GM19467 (cell line): ENCODE measurements around the gene GNAQ.
"Not testable (repeated sequence)": the region's sequence is repeated elsewhere in the genome, so short reads cannot be mapped to it uniquely, and the experiment has no call there.

Experiments used
- ATAC-seq: cut with Tn5 transposase; IDR thresholded peaks from one replicate; pipeline ENCODE4 v1.9.1; 2021; ENCODE audit warnings: mild to moderate bottlenecking, moderate library complexity; ENCODE audit not compliant: unreplicated experiment

Gene GNAQ

GRCh38 chr9:77750981-77751340 lies 280.6 kb downstream of the GNAQ start:
- ATAC-seq = no peak

GRCh38 chr9:77750284-77750683 lies 281.3 kb downstream of the GNAQ start:
- ATAC-seq = no peak

GRCh38 chr9:77748214-77748772 lies 283.3 kb downstream of the GNAQ start:
- no peak for ATAC-seq

GRCh38 chr9:77747163-77747562 lies 284.4 kb downstream of the GNAQ start:
- no peak for ATAC-seq

GRCh38 chr9:77744841-77745430 lies 286.7 kb downstream of the GNAQ start:
- no peak for ATAC-seq

- ATAC-seq = no peak
These were observed 288.2 kb downstream of the GNAQ start for GRCh38 chr9:77743386-77743785.

GRCh38 chr9:77738932-77739331 lies 292.7 kb downstream of the GNAQ start:
- ATAC-seq = no peak

- ATAC-seq = no peak
These were observed 296.1 kb downstream of the GNAQ start for GRCh38 chr9:77735494-77735893.

- ATAC-seq = no peak
These were observed 299.7 kb downstream of the GNAQ start for GRCh38 chr9:77731930-77732329.

GRCh38 chr9:77731008-77731698 lies 300.5 kb downstream of the GNAQ start:
- ATAC-seq = no peak

GRCh38 chr9:77729177-77729576 lies 302.4 kb downstream of the GNAQ start:
- ATAC-seq = no peak

GRCh38 chr9:77726814-77727213 lies 304.8 kb downstream of the GNAQ start:
- ATAC-seq = no peak

GRCh38 chr9:77726289-77726688 lies 305.3 kb downstream of the GNAQ start:
- ATAC-seq = no peak

- no peak for ATAC-seq
These were observed 305.8 kb downstream of the GNAQ start for GRCh38 chr9:77725820-77726219.

- no peak for ATAC-seq
These were observed 306.4 kb downstream of the GNAQ start for GRCh38 chr9:77725046-77725694.

GRCh38 chr9:77721156-77721555 lies 310.5 kb downstream of the GNAQ start:
- ATAC-seq = not testable (repeated sequence)

- no peak for ATAC-seq
These were observed 312.3 kb downstream of the GNAQ start for GRCh38 chr9:77719321-77719720.

- ATAC-seq = not testable (repeated sequence)
These were observed 313.3 kb downstream of the GNAQ start for GRCh38 chr9:77718298-77718640.

GRCh38 chr9:77717608-77718297 lies 313.9 kb downstream of the GNAQ start:
- not testable (repeated sequence) for ATAC-seq

- no peak for ATAC-seq
These were observed 317.5 kb downstream of the GNAQ start for GRCh38 chr9:77714077-77714549.

GRCh38 chr9:77712533-77713130 lies 319.0 kb downstream of the GNAQ start:
- no peak for ATAC-seq
